SU-DHL-6 (cell line): ENCODE data around the gene CXADR.

ENCODE experiments used
- H2AFZ ChIP-seq: fragments of 200-600 bp; sonication (generic); 2 replicates; pipeline ENCODE4 v1.6.1; 2014; ENCODE audit warnings: low read depth, mild to moderate bottlenecking, moderate library complexity, mixed read lengths, antibody characterized with exemption, low read length; ENCODE audit not compliant: severe bottlenecking
- H3F3A ChIP-seq: fragments of 200-600 bp; shearing (Covaris generic); 2 replicates; pipeline ENCODE4 v1.6.0; 2016; ENCODE audit warnings: antibody characterized with exemption, mild to moderate bottlenecking; ENCODE audit not compliant: insufficient read depth
- H3K27ac ChIP-seq: fragments of 200-600 bp; sonication (generic); 2 replicates; pipeline ENCODE4 v1.5.1; 2016; ENCODE audit warnings: low read depth, mild to moderate bottlenecking, low read length, moderate library complexity, mixed read lengths
- H3K27me3 ChIP-seq: fragments of 200-600 bp; sonication (generic), shearing (Covaris generic); 2 replicates; pipeline ENCODE4 v1.6.0; 2014; ENCODE audit warnings: mild to moderate bottlenecking, low read length
- H3K36me3 ChIP-seq: fragments of 200-600 bp; sonication (generic); 2 replicates; pipeline ENCODE4 v1.6.1; 2014; ENCODE audit warnings: mild to moderate bottlenecking, low read length, mixed read lengths
- H3K4me2 ChIP-seq: fragments of 300-600, 200-600 bp; shearing (Covaris generic), sonication (generic); 2 replicates; pipeline ENCODE4 v1.6.0; 2014; ENCODE audit warnings: low read length, low read depth, mild to moderate bottlenecking; ENCODE audit not compliant: poor library complexity, severe bottlenecking
- H3K4me3 ChIP-seq: fragments of 200-600 bp; sonication (generic); 2 replicates; pipeline ENCODE4 v1.5.1; 2014; ENCODE audit warnings: antibody characterized with exemption, low read length, mild to moderate bottlenecking, mixed read lengths; ENCODE audit not compliant: insufficient read depth, poor library complexity, severe bottlenecking
- H3K79me2 ChIP-seq: fragments of 200-600 bp; sonication (generic); 2 replicates; pipeline ENCODE4 v1.6.1; 2014; ENCODE audit warnings: mild to moderate bottlenecking, low read length, moderate library complexity; ENCODE audit not compliant: insufficient read depth
- H3K9ac ChIP-seq: fragments of 200-600 bp; sonication (generic); 2 replicates; pipeline ENCODE4 v1.7.0; 2014; ENCODE audit warnings: mild to moderate bottlenecking, low read length
- H3K9me2 ChIP-seq: fragments of 200-600 bp; sonication (generic); replicated peaks from 2 replicates; pipeline ENCODE4 v1.6.1; 2014; ENCODE audit warnings: low read length; ENCODE audit not compliant: insufficient read depth
- H3K9me3 ChIP-seq: fragments of 200-600 bp; sonication (generic); 2 replicates; pipeline ENCODE4 v1.6.1; 2014; ENCODE audit warnings: low read length, mixed read lengths; ENCODE audit not compliant: insufficient read depth
- H4K20me1 ChIP-seq: fragments of 200-600 bp; sonication (generic); 2 replicates; pipeline ENCODE4 v1.6.1; 2014; ENCODE audit warnings: low read depth, mild to moderate bottlenecking, antibody characterized with exemption, low read length, moderate library complexity, mixed read lengths
- CTCF ChIP-seq: fragments of 200-600 bp; sonication (generic); IDR thresholded peaks from one replicate; pipeline ENCODE4 v1.5.1; 2017; ENCODE audit warnings: antibody characterized with exemption, mild to moderate bottlenecking, low read length, moderate library complexity; ENCODE audit not compliant: insufficient read depth, poor library complexity, severe bottlenecking
- EZH2phosphoT487 ChIP-seq: fragments of 200-600 bp; sonication (generic), shearing (Covaris generic); conservative IDR thresholded peaks from 2 replicates; pipeline ENCODE4 v1.6.1; 2018; ENCODE audit warnings: mild to moderate bottlenecking, antibody characterized with exemption, low read length, moderate library complexity, mixed read lengths

CXADR gene

GRCh38 chr21:17609681-17610080, 96.8 kb downstream of the CXADR start:
- Histone ChIP-seq H3K27ac (no peak overlapping the region), H3K4me2 (peak overlapping the region; percentile 67), H3F3A (peaks cover 13% of the 10 kb centered on the region; the same call in 1 of the 2 replicates), H3K4me3 (no peak overlapping the region), H3K79me2 (peaks cover 73% of the 10 kb centered on the region), H2AFZ (no peak overlapping the region), H3K36me3 (peaks cover 55% of the 10 kb centered on the region), H3K9me2 (no peaks in the 10 kb centered on the region), H3K27me3 (no peaks in the 10 kb centered on the region), H4K20me1 (peaks cover 18% of the 10 kb centered on the region; the same call in 1 of the 2 replicates), H3K9me3 (no peaks in the 10 kb centered on the region), H3K9ac (no peak overlapping the region)
- TF ChIP-seq EZH2phosphoT487 (no peak), CTCF (no peak)

GRCh38 chr21:17610911-17611310, 98.1 kb downstream of the CXADR start:
- H2AFZ ChIP-seq = no peak overlapping the region
- H3K36me3 ChIP-seq = peaks cover 43% of the 10 kb centered on the region
- peaks cover 13% of the 10 kb centered on the region; the same call in 1 of the 2 replicates for H3F3A ChIP-seq
- H4K20me1 ChIP-seq = peaks cover 18% of the 10 kb centered on the region; the same call in 1 of the 2 replicates
- no peaks in the 10 kb centered on the region for H3K27me3 ChIP-seq
- peak overlapping the region; percentile 57 for H3K27ac ChIP-seq
- H3K9me2 ChIP-seq = no peaks in the 10 kb centered on the region
- peak overlapping the region; percentile 75 for H3K4me3 ChIP-seq
- H3K9ac ChIP-seq = peak overlapping the region; percentile 95
- peak overlapping the region; percentile 67 for H3K4me2 ChIP-seq
- H3K9me3 ChIP-seq = no peaks in the 10 kb centered on the region
- peaks cover 64% of the 10 kb centered on the region for H3K79me2 ChIP-seq
- TF ChIP-seq CTCF (no peak), EZH2phosphoT487 (no peak)

- Histone ChIP-seq H3K4me2 (peak overlapping the region; percentile 67), H3K79me2 (peaks cover 58% of the 10 kb centered on the region), H4K20me1 (peaks cover 18% of the 10 kb centered on the region; the same call in 1 of the 2 replicates), H3K36me3 (peaks cover 37% of the 10 kb centered on the region), H3K27me3 (no peaks in the 10 kb centered on the region), H3K27ac (peak overlapping the region; percentile 57), H3K9me2 (no peaks in the 10 kb centered on the region), H3K9me3 (no peaks in the 10 kb centered on the region), H3F3A (peaks cover 13% of the 10 kb centered on the region; the same call in 1 of the 2 replicates), H2AFZ (peak overlapping the region; percentile 91), H3K4me3 (peak overlapping the region; percentile 75), H3K9ac (peak overlapping the region; percentile 95)
- TF ChIP-seq EZH2phosphoT487 (no peak), CTCF (no peak)
Measured at GRCh38 chr21:17611414-17612022, 98.7 kb downstream of the CXADR start.
